Endothelial cell (in vitro differentiated cells): Measurements from ENCODE around the gene IGF2BP3. TPM values are rescaled to one million over a fixed set of nuclear protein-coding genes. Genes with fewer than 3 reads are reported as not detected.
"Not testable (repeated sequence)": the region's sequence is repeated elsewhere in the genome, so short reads cannot be mapped to it uniquely, and the experiment has no call there.

ENCODE experiments used
- DNase-seq: peaks from one replicate; pipeline ENCODE4 v3.0.0; 2021; ENCODE audit warnings: low spot score
- H3K27ac Mint-ChIP-seq: one replicate; pipeline ENCODE4 v1.8.0; 2021; ENCODE audit warnings: mixed read lengths, inconsistent platforms; ENCODE audit not compliant: unreplicated experiment
- H3K27me3 Mint-ChIP-seq: one replicate; pipeline ENCODE4 v1.8.0; 2021; ENCODE audit warnings: mild to moderate bottlenecking, moderate library complexity, mixed read lengths, inconsistent platforms; ENCODE audit not compliant: unreplicated experiment
- H3K36me3 Mint-ChIP-seq: one replicate; pipeline ENCODE4 v1.8.0; 2021; ENCODE audit warnings: mild to moderate bottlenecking, low read depth, mixed read lengths, inconsistent platforms; ENCODE audit not compliant: unreplicated experiment
- H3K4me1 Mint-ChIP-seq: one replicate; pipeline ENCODE4 v1.8.0; 2021; ENCODE audit warnings: mild to moderate bottlenecking, mixed read lengths, inconsistent platforms; ENCODE audit not compliant: unreplicated experiment
- H3K4me3 Mint-ChIP-seq: one replicate; pipeline ENCODE4 v1.8.0; 2021; ENCODE audit warnings: mild to moderate bottlenecking, mixed read lengths, inconsistent platforms; ENCODE audit not compliant: unreplicated experiment
- H3K9me3 Mint-ChIP-seq: one replicate; pipeline ENCODE4 v1.8.0; 2021; ENCODE audit warnings: mixed read lengths, inconsistent platforms; ENCODE audit not compliant: unreplicated experiment
- CTCF ChIP-seq: fragments of 200-600 bp; sonication (generic); IDR thresholded peaks from one replicate; pipeline ENCODE4 v1.5.0; 2021; ENCODE audit warnings: antibody characterized with exemption; ENCODE audit not compliant: unreplicated experiment
- total RNA-seq: library from RNA; stranded (reverse); fragmentation: NEBNext Ultra II Directional; extraction: Animal tissue kit (Norgen Biotek cat#: 25700); gene quantifications from one replicate; pipeline ENCODE4 v1.2.1, GENCODE V29; 2021; ENCODE audit not compliant: unreplicated experiment

Gene IGF2BP3
- total RNA-seq, 1 donor from 2014 or later = 92.8 TPM

- Mint-ChIP-seq H3K36me3 (peaks cover 23% of the 10 kb centered on the region), H3K4me3 (no peak overlapping the region), H3K27ac (no peak overlapping the region), H3K4me1 (peaks cover 3% of the 10 kb centered on the region), H3K27me3 (peaks cover 3% of the 10 kb centered on the region), H3K9me3 (no peaks in the 10 kb centered on the region)
- no peak for DNase-seq
- TF ChIP-seq CTCF = no peak
These were observed 138.1 kb downstream of the IGF2BP3 start for GRCh38 chr7:23332193-23332592.

- no peak overlapping the region for H3K27ac Mint-ChIP-seq
- H3K4me1 Mint-ChIP-seq = peaks cover 3% of the 10 kb centered on the region
- H3K36me3 Mint-ChIP-seq = peaks cover 25% of the 10 kb centered on the region
These were observed 139.2 kb downstream of the IGF2BP3 start for GRCh38 chr7:23331132-23331531.

GRCh38 chr7:23315366-23315765, 154.9 kb downstream of the IGF2BP3 start:
- DNase-seq = no peak
- H3K4me1 Mint-ChIP-seq = no peaks in the 10 kb centered on the region
- peaks cover 51% of the 10 kb centered on the region for H3K36me3 Mint-ChIP-seq
- H3K9me3 Mint-ChIP-seq = no peaks in the 10 kb centered on the region
- no peak overlapping the region for H3K4me3 Mint-ChIP-seq
- no peaks in the 10 kb centered on the region for H3K27me3 Mint-ChIP-seq
- H3K27ac Mint-ChIP-seq = no peak overlapping the region
- no peak for TF ChIP-seq CTCF

More at GRCh38 chr7:23331132-23331531, 139.2 kb downstream of the IGF2BP3 start:
- H3K9me3 Mint-ChIP-seq = no peaks in the 10 kb centered on the region
- no peak for DNase-seq
- no peak for TF ChIP-seq CTCF
- H3K27me3 Mint-ChIP-seq = peaks cover 3% of the 10 kb centered on the region
- H3K4me3 Mint-ChIP-seq = no peak overlapping the region

- H3K9me3 Mint-ChIP-seq, H3K27me3 Mint-ChIP-seq, H3K27ac Mint-ChIP-seq, DNase-seq, H3K4me3 Mint-ChIP-seq, H3K4me1 Mint-ChIP-seq: not testable (repeated sequence)
- H3K36me3 Mint-ChIP-seq = peaks cover 42% of the 10 kb centered on the region
These were observed 158.2 kb downstream of the IGF2BP3 start for GRCh38 chr7:23312141-23312540.

GRCh38 chr7:23308754-23309153, 161.5 kb downstream of the IGF2BP3 start:
- no peaks in the 10 kb centered on the region for H3K9me3 Mint-ChIP-seq
- no peaks in the 10 kb centered on the region for H3K27me3 Mint-ChIP-seq
- no peak for DNase-seq
- H3K4me1 Mint-ChIP-seq = no peaks in the 10 kb centered on the region
- no peak overlapping the region for H3K4me3 Mint-ChIP-seq
- peaks cover 42% of the 10 kb centered on the region for H3K36me3 Mint-ChIP-seq
- no peak overlapping the region for H3K27ac Mint-ChIP-seq
- no peak for TF ChIP-seq CTCF
